ENCODE data around the gene CALML3. TPM values are rescaled to one million over a fixed set of nuclear protein-coding genes. Genes with fewer than 3 reads are reported as not detected.

The CALML3 gene
- total and polyA plus RNA-seq, 10 of the 15 experiments (the other 5 are each of a cell fraction or from before 2014, with no cell fraction given) = not detected

DNA sequence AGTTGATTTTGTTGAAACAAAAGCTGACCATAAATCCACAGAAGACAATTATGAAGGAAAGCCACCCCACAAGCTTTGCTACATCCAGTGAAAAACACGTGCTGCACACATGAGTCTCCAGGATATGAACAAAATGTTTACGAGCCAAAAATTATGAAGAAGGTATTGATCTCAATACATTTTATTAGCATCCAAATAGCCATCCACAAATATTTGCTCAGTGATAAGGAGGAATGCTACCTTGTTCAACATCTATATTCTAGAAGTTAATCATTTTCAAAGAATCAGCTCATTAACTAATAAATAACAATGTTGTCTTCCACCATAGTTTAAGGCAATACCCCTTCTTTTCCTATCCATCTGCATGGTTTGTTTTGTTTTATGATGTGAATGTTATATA, 42.7 kb downstream of the CALML3 start:
- ChIA-PET CTCF (interaction anchor here (2.1 kb wide), 1 partner anchor 56 kb away, joined by 7 read pairs; no protein-coding TSS in a partner anchor), POLR2A (no interaction called here), RAD21 (ENCODE audit: unreplicated experiment) (no interaction called here), SMC1A (ENCODE audit: uncharacterized antibody, unreplicated experiment) (no interaction called here)
- no peaks in the 10 kb centered on the region for H3K79me2 ChIP-seq (ENCODE audit: control insufficient read depth, insufficient read depth, low read length)
- H4K20me1 ChIP-seq (ENCODE audit: control insufficient read depth, insufficient read depth) = no peaks in the 10 kb centered on the region
- no TSS peak for BruUV-seq (replicated peaks)
- peaks cover 4 to 10% of the 10 kb centered on the region in 2 experiments for H3K27me3 ChIP-seq (replicated peaks in 1 of 2; ENCODE audit: control insufficient read depth in 2 of 2, insufficient read depth in 2 of 2, low read length in 1 of 2)
- H3K9ac ChIP-seq (ENCODE audit: control insufficient read depth, insufficient read depth, low read length) = no peak overlapping the region
- intact Hi-C loops (cut with micrococcal nuclease; ENCODE audit: unreplicated experiment) = no loop called here
- H3K4me1 ChIP-seq (ENCODE audit: control insufficient read depth, insufficient read depth, low read length) = no peaks in the 10 kb centered on the region
- no peak overlapping the region for H3K4me3 ChIP-seq
- FAIRE-seq (no peak), DNase-seq (ENCODE audit: low read depth, low spot score) (no peak), ATAC-seq (no peak)
- in situ Hi-C loops (cut with MboI) = no loop called here
- WGBS (ENCODE audit: insufficient coverage, insufficient replicate concordance, low lambda C conversion rate, missing lambda C conversion rate) = 27% methylated on average over 2 of the region's 2 CpGs
- no peaks in the 10 kb centered on the region for H3K36me3 ChIP-seq (ENCODE audit: control insufficient read depth in 2 of 2, insufficient read depth in 2 of 2, low read length in 1 of 2)
- no peak overlapping the region for H3K4me2 ChIP-seq (ENCODE audit: control insufficient read depth, insufficient read depth)
- H2AFZ ChIP-seq (ENCODE audit: control insufficient read depth, low read depth, low read length) = no peak overlapping the region
- H3K27ac ChIP-seq (ENCODE audit: control insufficient read depth, insufficient read depth) = no peak overlapping the region
- H3K9me3 ChIP-seq (replicated peaks; ENCODE audit: control insufficient read depth, insufficient read depth, low read length) = no peaks in the 10 kb centered on the region
- TF ChIP-seq RUNX3 (IDR thresholded peaks at IDR 0.05; ENCODE audit: low read length) (no peak), ZNF687 (IDR thresholded peaks at IDR 0.05) (no peak), RFX5 (IDR thresholded peaks at IDR 0.05; ENCODE audit: low read depth, low read length) (no peak), MYB (IDR thresholded peaks at IDR 0.05; ENCODE audit: borderline replicate concordance, low read depth, low read length) (no peak), HDAC2 (IDR thresholded peaks at IDR 0.05) (no peak), CHD2 (IDR thresholded peaks at IDR 0.05; ENCODE audit: borderline replicate concordance, low read depth, low read length) (no peak), ZNF274 (IDR thresholded peaks at IDR 0.05; ENCODE audit: insufficient read depth, insufficient read length) (no peak)
- TF ChIP-seq, protein P1, sequence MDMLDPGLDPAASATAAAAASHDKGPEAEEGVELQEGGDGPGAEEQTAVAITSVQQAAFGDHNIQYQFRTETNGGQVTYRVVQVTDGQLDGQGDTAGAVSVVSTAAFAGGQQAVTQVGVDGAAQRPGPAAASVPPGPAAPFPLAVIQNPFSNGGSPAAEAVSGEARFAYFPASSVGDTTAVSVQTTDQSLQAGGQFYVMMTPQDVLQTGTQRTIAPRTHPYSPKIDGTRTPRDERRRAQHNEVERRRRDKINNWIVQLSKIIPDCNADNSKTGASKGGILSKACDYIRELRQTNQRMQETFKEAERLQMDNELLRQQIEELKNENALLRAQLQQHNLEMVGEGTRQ (IDR thresholded peaks at IDR 0.05; ENCODE audit: borderline replicate concordance, low read depth, low read length) = no peak
- TF ChIP-seq, protein P2, sequence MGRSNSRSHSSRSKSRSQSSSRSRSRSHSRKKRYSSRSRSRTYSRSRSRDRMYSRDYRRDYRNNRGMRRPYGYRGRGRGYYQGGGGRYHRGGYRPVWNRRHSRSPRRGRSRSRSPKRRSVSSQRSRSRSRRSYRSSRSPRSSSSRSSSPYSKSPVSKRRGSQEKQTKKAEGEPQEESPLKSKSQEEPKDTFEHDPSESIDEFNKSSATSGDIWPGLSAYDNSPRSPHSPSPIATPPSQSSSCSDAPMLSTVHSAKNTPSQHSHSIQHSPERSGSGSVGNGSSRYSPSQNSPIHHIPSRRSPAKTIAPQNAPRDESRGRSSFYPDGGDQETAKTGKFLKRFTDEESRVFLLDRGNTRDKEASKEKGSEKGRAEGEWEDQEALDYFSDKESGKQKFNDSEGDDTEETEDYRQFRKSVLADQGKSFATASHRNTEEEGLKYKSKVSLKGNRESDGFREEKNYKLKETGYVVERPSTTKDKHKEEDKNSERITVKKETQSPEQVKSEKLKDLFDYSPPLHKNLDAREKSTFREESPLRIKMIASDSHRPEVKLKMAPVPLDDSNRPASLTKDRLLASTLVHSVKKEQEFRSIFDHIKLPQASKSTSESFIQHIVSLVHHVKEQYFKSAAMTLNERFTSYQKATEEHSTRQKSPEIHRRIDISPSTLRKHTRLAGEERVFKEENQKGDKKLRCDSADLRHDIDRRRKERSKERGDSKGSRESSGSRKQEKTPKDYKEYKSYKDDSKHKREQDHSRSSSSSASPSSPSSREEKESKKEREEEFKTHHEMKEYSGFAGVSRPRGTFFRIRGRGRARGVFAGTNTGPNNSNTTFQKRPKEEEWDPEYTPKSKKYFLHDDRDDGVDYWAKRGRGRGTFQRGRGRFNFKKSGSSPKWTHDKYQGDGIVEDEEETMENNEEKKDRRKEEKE (IDR thresholded peaks at IDR 0.05) = no peak
- TF ChIP-seq, protein P3, sequence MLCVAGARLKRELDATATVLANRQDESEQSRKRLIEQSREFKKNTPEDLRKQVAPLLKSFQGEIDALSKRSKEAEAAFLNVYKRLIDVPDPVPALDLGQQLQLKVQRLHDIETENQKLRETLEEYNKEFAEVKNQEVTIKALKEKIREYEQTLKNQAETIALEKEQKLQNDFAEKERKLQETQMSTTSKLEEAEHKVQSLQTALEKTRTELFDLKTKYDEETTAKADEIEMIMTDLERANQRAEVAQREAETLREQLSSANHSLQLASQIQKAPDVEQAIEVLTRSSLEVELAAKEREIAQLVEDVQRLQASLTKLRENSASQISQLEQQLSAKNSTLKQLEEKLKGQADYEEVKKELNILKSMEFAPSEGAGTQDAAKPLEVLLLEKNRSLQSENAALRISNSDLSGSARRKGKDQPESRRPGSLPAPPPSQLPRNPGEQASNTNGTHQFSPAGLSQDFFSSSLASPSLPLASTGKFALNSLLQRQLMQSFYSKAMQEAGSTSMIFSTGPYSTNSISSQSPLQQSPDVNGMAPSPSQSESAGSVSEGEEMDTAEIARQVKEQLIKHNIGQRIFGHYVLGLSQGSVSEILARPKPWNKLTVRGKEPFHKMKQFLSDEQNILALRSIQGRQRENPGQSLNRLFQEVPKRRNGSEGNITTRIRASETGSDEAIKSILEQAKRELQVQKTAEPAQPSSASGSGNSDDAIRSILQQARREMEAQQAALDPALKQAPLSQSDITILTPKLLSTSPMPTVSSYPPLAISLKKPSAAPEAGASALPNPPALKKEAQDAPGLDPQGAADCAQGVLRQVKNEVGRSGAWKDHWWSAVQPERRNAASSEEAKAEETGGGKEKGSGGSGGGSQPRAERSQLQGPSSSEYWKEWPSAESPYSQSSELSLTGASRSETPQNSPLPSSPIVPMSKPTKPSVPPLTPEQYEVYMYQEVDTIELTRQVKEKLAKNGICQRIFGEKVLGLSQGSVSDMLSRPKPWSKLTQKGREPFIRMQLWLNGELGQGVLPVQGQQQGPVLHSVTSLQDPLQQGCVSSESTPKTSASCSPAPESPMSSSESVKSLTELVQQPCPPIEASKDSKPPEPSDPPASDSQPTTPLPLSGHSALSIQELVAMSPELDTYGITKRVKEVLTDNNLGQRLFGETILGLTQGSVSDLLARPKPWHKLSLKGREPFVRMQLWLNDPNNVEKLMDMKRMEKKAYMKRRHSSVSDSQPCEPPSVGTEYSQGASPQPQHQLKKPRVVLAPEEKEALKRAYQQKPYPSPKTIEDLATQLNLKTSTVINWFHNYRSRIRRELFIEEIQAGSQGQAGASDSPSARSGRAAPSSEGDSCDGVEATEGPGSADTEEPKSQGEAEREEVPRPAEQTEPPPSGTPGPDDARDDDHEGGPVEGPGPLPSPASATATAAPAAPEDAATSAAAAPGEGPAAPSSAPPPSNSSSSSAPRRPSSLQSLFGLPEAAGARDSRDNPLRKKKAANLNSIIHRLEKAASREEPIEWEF (IDR thresholded peaks at IDR 0.05; ENCODE audit: insufficient replicate concordance, low read depth, low read length) = no peak

All from GM12878 (cell line).